HepG2 (cell line): ENCODE data around the gene TBC1D1. TPM values are rescaled to one million over a fixed set of nuclear protein-coding genes. Genes with fewer than 3 reads are reported as not detected.

Experiments
- CHD2 ChIP-seq: IDR thresholded peaks from 2 replicates; pipeline ENCODE4 v1.6.1; 2011; ENCODE audit warnings: low read depth, low read length, improper control_type of control experiment
- CHD4 ChIP-seq: fragments of 200-600 bp; sonication (generic); IDR thresholded peaks from 2 replicates; pipeline ENCODE4 v1.7.0; 2017; ENCODE audit warnings: mild to moderate bottlenecking, low read length, borderline replicate concordance
- E2F1 ChIP-seq: sonication (generic); formaldehyde crosslinking; IDR thresholded peaks from 2 replicates; pipeline ENCODE4 v1.5.0; 2020; ENCODE audit warnings: missing genetic modification reagents
- FIP1L1 ChIP-seq: fragments of 200-400 bp; formaldehyde crosslinking; IDR thresholded peaks from 2 replicates; pipeline ENCODE4 v1.6.1; 2018; ENCODE audit warnings: low read depth, mild to moderate bottlenecking, low read length, moderate library complexity, borderline replicate concordance; ENCODE audit not compliant: insufficient read depth
- FOXA3 ChIP-seq: IDR thresholded peaks from 2 replicates; pipeline ENCODE4 v1.6.1; 2016; ENCODE audit warnings: missing genetic modification reagents, missing compliant biosample characterization
- GABPA ChIP-seq, 2 experiments: IDR thresholded peaks; 2 replicates each; pipeline ENCODE4 v1.6.1; 2011 to 2016; ENCODE audit warnings: low read depth in 2 of 2, low read length in 1 of 2, missing biosample characterization in 1 of 2, missing genetic modification characterization in 1 of 2
- KDM1A ChIP-seq: IDR thresholded peaks from 2 replicates; pipeline ENCODE4 v1.6.1; 2016; ENCODE audit warnings: missing compliant biosample characterization
- MAFF ChIP-seq: IDR thresholded peaks from 2 replicates; pipeline ENCODE4 v1.6.1; 2011; ENCODE audit warnings: low read depth, low read length, improper control_type of control experiment
- MAFK ChIP-seq, 2 experiments: IDR thresholded peaks in 1 of 2; conservative IDR thresholded peaks in 1 of 2; 2 replicates each; pipeline ENCODE4 v1.6.1; 2011; ENCODE audit warnings: improper control_type of control experiment in 2 of 2, low read length in 2 of 2
- MIER2 ChIP-seq: IDR thresholded peaks from 2 replicates; pipeline ENCODE4 v1.6.1; 2016; ENCODE audit warnings: missing biosample characterization, missing genetic modification reagents
- MTA1 ChIP-seq: sonication (generic); formaldehyde crosslinking; IDR thresholded peaks from 2 replicates; pipeline ENCODE4 v1.4.0; 2020; ENCODE audit warnings: missing genetic modification reagents, mild to moderate bottlenecking, borderline replicate concordance
- MYPOP ChIP-seq: sonication (generic); formaldehyde crosslinking; IDR thresholded peaks from 2 replicates; pipeline ENCODE4 v1.8.1; 2023; ENCODE audit warnings: mild to moderate bottlenecking, moderate library complexity, missing genetic modification reagents
- SAFB2 ChIP-seq: sonication (generic); formaldehyde crosslinking; IDR thresholded peaks from 2 replicates; pipeline ENCODE4 v1.5.1; 2020; ENCODE audit warnings: missing genetic modification reagents, low read depth, mild to moderate bottlenecking, borderline replicate concordance
- SPEN ChIP-seq: sonication (generic); formaldehyde crosslinking; IDR thresholded peaks from 2 replicates; pipeline ENCODE4 v1.5.1; 2020; ENCODE audit warnings: low read depth, mild to moderate bottlenecking, missing genetic modification reagents
- TRIM24 ChIP-seq: sonication (generic); formaldehyde crosslinking; IDR thresholded peaks from 2 replicates; pipeline ENCODE4 v1.8.0; 2022; ENCODE audit warnings: mild to moderate bottlenecking, missing genetic modification reagents
- ZBTB7B ChIP-seq: sonication (generic); formaldehyde crosslinking; IDR thresholded peaks from 2 replicates; pipeline ENCODE4 v1.4.0; 2020; ENCODE audit warnings: missing genetic modification reagents
- ZMYM4 ChIP-seq: sonication (generic); formaldehyde crosslinking; IDR thresholded peaks from 2 replicates; pipeline ENCODE4 v1.8.1; 2023; ENCODE audit warnings: mild to moderate bottlenecking, missing genetic modification reagents
- ZNF33B ChIP-seq: sonication (generic); formaldehyde crosslinking; IDR thresholded peaks from 2 replicates; pipeline ENCODE4 v1.5.1; 2020; ENCODE audit warnings: mild to moderate bottlenecking, missing genetic modification reagents
- ZNF614 ChIP-seq: IDR thresholded peaks from 2 replicates; pipeline ENCODE4 v1.6.1; 2018; ENCODE audit warnings: missing biosample characterization, missing genetic modification reagents, inconsistent platforms, borderline replicate concordance
- polyA plus RNA-seq, 8 experiments: library from polyadenylated mRNA; depleted of rRNA in 3 of 8; stranded (reverse) in 7 of 8; unstranded in 1 of 8; fragments of >200 nt; fragmentation: Illumina TruSeq in 4 of 8; extraction: Trizol in 4 of 8; gene quantifications; 2 replicates each; pipeline versions ENCODE4 v1.2.1 to v1.2.3, GENCODE V29; 2011 to 2016; ENCODE audit warnings: low read depth in 4 of 8, missing spikeins in 1 of 8, mixed read lengths in 1 of 8; ENCODE audit not compliant: insufficient read depth in 1 of 8
- total RNA-seq, 5 experiments: library from RNA; depleted of rRNA; stranded (reverse); fragments of >200 nt; fragmentation: Illumina TruSeq; extraction: Trizol; gene quantifications; 2 replicates each; pipeline ENCODE4 v1.2.3, GENCODE V29; 2016; ENCODE audit warnings: low read depth in 1 of 5
- TF ChIP-seq, protein P1 (sequence below): sonication (generic); formaldehyde crosslinking; IDR thresholded peaks from 2 replicates; pipeline ENCODE4 v1.4.0; 2020; ENCODE audit warnings: missing genetic modification reagents
- TF ChIP-seq, protein P2 (sequence below): sonication (generic); formaldehyde crosslinking; IDR thresholded peaks from 2 replicates; pipeline ENCODE4 v1.9.0; 2022; ENCODE audit warnings: low read depth, missing genetic modification reagents
- TF ChIP-seq, protein P3 (sequence below): sonication (generic); formaldehyde crosslinking; IDR thresholded peaks from 2 replicates; pipeline ENCODE4 v1.5.0; 2020; ENCODE audit warnings: missing genetic modification reagents
- TF ChIP-seq, protein P4 (sequence below): sonication (generic); formaldehyde crosslinking; IDR thresholded peaks from 2 replicates; pipeline ENCODE4 v1.5.0; 2020; ENCODE audit warnings: missing genetic modification reagents

Gene TBC1D1
- total and polyA plus RNA-seq, 2 of the 13 experiments (the other 11 are each of a cell fraction or from before 2014, with no cell fraction given) = 37.3 to 62.8 TPM

DNA sequence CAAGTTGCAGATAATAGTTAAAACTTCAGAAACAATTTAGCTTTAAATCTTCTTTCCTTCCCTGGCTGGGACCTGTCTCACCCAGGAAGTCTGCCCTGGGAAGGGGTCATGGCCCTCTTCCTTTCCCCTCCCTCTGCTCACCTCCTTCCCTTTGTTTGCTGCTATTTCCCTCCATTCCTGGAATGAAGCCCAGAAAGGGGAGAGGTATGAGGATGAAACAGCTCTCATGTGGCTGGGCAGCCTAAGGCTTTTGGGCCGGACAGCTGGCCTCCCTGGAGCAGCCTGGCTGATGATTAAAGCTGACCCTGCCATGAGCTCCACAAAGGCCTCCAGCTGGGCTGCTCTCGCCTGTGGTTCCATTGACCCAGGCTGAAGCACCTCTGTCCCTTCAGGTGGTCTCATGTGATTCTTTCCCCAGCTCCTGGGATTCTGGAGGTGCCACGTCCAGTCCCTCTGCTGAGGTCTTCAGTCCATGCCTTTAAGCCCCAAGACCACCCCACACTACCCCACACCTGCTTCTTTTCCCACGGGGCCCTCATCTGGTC, 271.4 kb downstream of the TBC1D1 start (continued):
- TF ChIP-seq, protein P1, sequence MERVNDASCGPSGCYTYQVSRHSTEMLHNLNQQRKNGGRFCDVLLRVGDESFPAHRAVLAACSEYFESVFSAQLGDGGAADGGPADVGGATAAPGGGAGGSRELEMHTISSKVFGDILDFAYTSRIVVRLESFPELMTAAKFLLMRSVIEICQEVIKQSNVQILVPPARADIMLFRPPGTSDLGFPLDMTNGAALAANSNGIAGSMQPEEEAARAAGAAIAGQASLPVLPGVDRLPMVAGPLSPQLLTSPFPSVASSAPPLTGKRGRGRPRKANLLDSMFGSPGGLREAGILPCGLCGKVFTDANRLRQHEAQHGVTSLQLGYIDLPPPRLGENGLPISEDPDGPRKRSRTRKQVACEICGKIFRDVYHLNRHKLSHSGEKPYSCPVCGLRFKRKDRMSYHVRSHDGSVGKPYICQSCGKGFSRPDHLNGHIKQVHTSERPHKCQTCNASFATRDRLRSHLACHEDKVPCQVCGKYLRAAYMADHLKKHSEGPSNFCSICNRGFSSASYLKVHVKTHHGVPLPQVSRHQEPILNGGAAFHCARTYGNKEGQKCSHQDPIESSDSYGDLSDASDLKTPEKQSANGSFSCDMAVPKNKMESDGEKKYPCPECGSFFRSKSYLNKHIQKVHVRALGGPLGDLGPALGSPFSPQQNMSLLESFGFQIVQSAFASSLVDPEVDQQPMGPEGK (CRISPR knock-in tag) = peak; percentile 77
- peak; percentile 73 for TF ChIP-seq KDM1A
- TF ChIP-seq GABPA (IDR thresholded peaks at IDR 0.05; ENCODE audit: low read depth, low read length) = no peak
- TF ChIP-seq GABPA (CRISPR knock-in tag; IDR thresholded peaks at IDR 0.05; ENCODE audit: low read depth) = peak; percentile 71; the same call in 1 of the 2 replicates
- TF ChIP-seq SAFB2 (CRISPR knock-in tag) = no peak
- TF ChIP-seq, protein P2, sequence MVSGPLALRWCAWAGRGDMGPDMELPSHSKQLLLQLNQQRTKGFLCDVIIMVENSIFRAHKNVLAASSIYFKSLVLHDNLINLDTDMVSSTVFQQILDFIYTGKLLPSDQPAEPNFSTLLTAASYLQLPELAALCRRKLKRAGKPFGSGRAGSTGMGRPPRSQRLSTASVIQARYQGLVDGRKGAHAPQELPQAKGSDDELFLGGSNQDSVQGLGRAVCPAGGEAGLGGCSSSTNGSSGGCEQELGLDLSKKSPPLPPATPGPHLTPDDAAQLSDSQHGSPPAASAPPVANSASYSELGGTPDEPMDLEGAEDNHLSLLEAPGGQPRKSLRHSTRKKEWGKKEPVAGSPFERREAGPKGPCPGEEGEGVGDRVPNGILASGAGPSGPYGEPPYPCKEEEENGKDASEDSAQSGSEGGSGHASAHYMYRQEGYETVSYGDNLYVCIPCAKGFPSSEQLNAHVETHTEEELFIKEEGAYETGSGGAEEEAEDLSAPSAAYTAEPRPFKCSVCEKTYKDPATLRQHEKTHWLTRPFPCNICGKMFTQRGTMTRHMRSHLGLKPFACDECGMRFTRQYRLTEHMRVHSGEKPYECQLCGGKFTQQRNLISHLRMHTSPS (CRISPR knock-in tag) = no peak
- no peak for TF ChIP-seq E2F1 (CRISPR knock-in tag)
- TF ChIP-seq MYPOP (CRISPR knock-in tag) = no peak
- peak in 1 of 2 experiments; percentile 28; a peak in 1 of 4 replicates for TF ChIP-seq MAFK (conservative IDR thresholded peaks at IDR 0.05 in 1 of 2, IDR thresholded peaks at IDR 0.05 in 1 of 2; ENCODE audit: low read length in 2 of 2)
- no peak for TF ChIP-seq MTA1 (CRISPR knock-in tag)
- TF ChIP-seq MAFF = no peak
- no peak for TF ChIP-seq CHD2
- TF ChIP-seq ZMYM4 (CRISPR knock-in tag) = peak; percentile 92
- TF ChIP-seq, protein P3, sequence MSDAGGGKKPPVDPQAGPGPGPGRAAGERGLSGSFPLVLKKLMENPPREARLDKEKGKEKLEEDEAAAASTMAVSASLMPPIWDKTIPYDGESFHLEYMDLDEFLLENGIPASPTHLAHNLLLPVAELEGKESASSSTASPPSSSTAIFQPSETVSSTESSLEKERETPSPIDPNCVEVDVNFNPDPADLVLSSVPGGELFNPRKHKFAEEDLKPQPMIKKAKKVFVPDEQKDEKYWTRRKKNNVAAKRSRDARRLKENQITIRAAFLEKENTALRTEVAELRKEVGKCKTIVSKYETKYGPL = no peak
- no peak for TF ChIP-seq ZNF33B (CRISPR knock-in tag)
- TF ChIP-seq FIP1L1 = no peak
- TF ChIP-seq CHD4 = no peak
- peak; percentile 67 for TF ChIP-seq MIER2 (CRISPR knock-in tag)
- peak; percentile 67; the same call in 1 of the 2 replicates for TF ChIP-seq SPEN (CRISPR knock-in tag)
- no peak for TF ChIP-seq TRIM24
- TF ChIP-seq ZNF614 = peak; percentile 95
- peak; percentile 67 for TF ChIP-seq ZBTB7B (CRISPR knock-in tag)
- TF ChIP-seq, protein P4, sequence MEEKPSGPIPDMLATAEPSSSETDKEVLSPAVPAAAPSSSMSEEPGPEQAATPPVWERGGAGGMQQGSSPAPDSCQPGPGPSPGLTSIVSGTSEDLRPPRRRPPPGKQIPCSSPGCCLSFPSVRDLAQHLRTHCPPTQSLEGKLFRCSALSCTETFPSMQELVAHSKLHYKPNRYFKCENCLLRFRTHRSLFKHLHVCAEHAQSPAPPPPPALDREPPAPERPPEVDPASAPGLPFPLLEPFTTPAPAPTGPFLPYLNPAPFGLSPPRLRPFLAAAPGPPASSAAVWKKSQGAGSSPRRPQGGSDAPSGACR (CRISPR knock-in tag) = no peak; the same call in 1 of the 2 replicates
- TF ChIP-seq FOXA3 (CRISPR knock-in tag) = peak; percentile 82
